ENCODE data around the gene THSD4.

- TF ChIP-seq CTCF (conservative IDR thresholded peaks at IDR 0.05 in 1 of 2, IDR thresholded peaks at IDR 0.05 in 1 of 2; ENCODE audit: extremely low read depth in 1 of 2, insufficient read depth in 1 of 2, low read depth in 1 of 2, low read length in 2 of 2) (no peak), EZH2 (IDR thresholded peaks at IDR 0.05; ENCODE audit: borderline replicate concordance, low read length) (no peak)
Observed at GRCh38 chr15:71120428-71120944, 5.2 kb downstream of the THSD4 start.
